ENCODE results near the gene IDUA.

- no peak for TF ChIP-seq CTCF (IDR thresholded peaks at IDR 0.05)
- no peak for TF ChIP-seq ZFX (IDR thresholded peaks at IDR 0.05; ENCODE audit: borderline replicate concordance)
These were observed 2.3 kb upstream of the IDUA start for GRCh38 chr4:984336-985054.
